Measurements from ENCODE around the gene BRIP1. TPM values are rescaled to one million over a fixed set of nuclear protein-coding genes. Genes with fewer than 3 reads are reported as not detected.

Gene BRIP1
- total and polyA plus RNA-seq, 5 donors: 0.05 to 0.41 (median 0.20) TPM; not detected in 1

DNA sequence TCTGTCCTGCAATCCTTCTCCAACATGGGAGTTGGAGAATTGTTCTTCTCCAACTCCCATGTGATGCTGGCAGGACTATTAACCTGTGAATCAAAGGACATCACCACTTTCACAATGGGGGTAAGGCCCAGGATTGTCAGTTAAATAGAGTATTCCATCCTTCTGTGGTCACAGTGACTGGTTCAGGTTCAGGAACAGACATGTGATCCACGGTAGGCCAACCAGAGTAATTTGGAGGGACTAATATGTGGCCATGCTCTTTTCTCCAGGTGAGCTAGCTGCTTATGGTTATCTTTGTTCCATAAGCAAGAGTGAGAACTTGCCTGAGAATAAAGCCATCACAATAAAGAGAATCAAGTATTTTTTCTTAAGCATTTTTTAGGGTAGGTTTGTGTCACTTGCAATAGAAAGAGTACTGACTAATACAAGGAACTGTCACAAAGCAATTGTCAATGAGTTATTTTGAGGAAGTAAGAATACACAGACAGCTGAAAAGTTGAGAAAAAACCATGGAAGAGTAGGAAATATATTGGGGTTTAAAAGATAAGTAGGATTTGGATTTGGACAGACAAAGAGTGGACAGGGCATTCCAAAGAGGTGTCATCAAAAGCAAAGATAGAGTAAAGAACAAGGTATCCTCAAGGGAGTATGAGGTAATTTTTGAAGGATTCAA is 63.4 kb downstream of the BRIP1 start:
- ATAC-seq: no peak
- DNase-seq: no peak
- Histone ChIP-seq H3K9me3 (ENCODE audit: control insufficient read depth, low read length) (no peaks in the 10 kb centered on the region), H3K4me3 (ENCODE audit: low read length) (no peak overlapping the region), H3K27me3 (ENCODE audit: control insufficient read depth, insufficient read depth) (no peaks in the 10 kb centered on the region), H3K27ac (ENCODE audit: low read length) (no peak overlapping the region), H3K4me1 (ENCODE audit: control insufficient read depth, insufficient read depth, low read length) (no peaks in the 10 kb centered on the region)
- whole genome bisulfite sequencing: 98% methylated on average over 1 of the region's 1 CpG
- intact Hi-C loops (cut with DNase I): no loop called here

DNA sequence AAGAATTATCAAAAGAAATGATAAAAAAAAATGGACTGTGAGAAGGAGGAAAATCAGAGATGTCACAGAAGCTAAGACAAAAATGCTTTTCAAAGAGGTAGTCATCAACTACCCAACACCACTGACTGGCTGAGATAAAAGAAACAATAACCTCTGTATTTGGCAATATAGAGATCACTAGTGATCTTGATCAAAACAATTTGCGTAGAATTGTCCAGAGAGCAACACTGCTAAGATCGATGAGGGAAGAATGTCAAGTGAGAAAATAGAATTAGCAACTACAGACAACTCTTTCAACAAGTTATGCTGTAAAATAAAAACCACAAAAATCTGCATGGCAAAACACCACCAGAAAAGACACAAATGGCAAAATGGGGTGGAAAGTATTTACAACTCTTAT is 66.0 kb downstream of the BRIP1 start:
- H3K4me3 ChIP-seq (ENCODE audit: low read length): no peak overlapping the region
- H3K27me3 ChIP-seq (ENCODE audit: control insufficient read depth, insufficient read depth): no peaks in the 10 kb centered on the region
- intact Hi-C loops (cut with DNase I): no loop called here
- no peak for ATAC-seq
- no peak for DNase-seq
- H3K9me3 ChIP-seq (ENCODE audit: control insufficient read depth, low read length): no peaks in the 10 kb centered on the region
- H3K4me1 ChIP-seq (ENCODE audit: control insufficient read depth, insufficient read depth, low read length): no peaks in the 10 kb centered on the region
- 94% methylated on average over 2 of the region's 2 CpGs for WGBS
- H3K27ac ChIP-seq (ENCODE audit: low read length): no peak overlapping the region

DNA sequence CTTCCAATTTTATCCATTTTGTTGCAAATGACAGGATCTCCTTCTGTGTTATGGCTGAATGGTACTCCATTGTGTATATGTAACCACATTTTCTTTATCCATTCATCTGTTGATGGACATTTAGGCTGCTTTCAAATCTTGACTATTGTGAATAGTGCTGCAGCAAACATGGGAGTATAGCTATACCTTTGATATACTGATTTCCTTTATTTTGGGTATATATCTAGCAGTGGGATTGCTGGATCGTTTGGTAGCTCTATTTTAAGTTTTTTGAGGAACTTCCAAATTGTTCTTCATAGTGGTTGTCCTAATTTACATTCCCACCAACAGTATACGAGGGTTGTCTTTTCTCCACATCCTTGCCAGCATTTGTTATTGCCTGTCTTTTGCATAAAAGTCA is 67.8 kb downstream of the BRIP1 start:
- Histone ChIP-seq H3K4me1 (ENCODE audit: control insufficient read depth, insufficient read depth, low read length) (no peaks in the 10 kb centered on the region), H3K4me3 (ENCODE audit: low read length) (no peak overlapping the region), H3K27ac (ENCODE audit: low read length) (no peak overlapping the region), H3K9me3 (ENCODE audit: control insufficient read depth, low read length) (no peaks in the 10 kb centered on the region), H3K27me3 (ENCODE audit: control insufficient read depth, insufficient read depth) (no peaks in the 10 kb centered on the region)
- DNase-seq (no peak), ATAC-seq (no peak)
- intact Hi-C loops (cut with DNase I): no loop called here
- 90% methylated on average over 2 of the region's 2 CpGs for WGBS

DNA sequence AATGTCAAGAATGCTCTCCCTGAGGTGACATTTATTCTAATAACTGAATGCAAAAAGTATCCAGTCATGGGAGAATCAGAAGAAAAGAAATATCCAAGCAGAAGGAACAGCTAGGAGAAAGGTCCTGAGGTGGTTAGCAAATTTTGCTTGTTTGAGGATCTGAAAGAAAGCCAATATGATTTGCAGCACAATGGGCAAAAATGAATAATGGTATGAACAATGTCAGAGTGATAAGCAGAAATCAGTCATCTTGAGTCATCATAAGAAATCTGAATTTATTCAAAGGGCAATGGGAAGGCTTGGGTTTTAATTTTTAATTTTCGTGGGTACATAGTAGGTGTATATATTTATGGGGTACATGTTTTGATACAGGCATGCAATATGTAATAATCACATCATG is 68.5 kb downstream of the BRIP1 start:
- ATAC-seq: no peak
- no peak for DNase-seq
- no peak overlapping the region for H3K27ac ChIP-seq (ENCODE audit: low read length)
- intact Hi-C loops (cut with DNase I): no loop called here
- no peaks in the 10 kb centered on the region for H3K27me3 ChIP-seq (ENCODE audit: control insufficient read depth, insufficient read depth)
- H3K4me1 ChIP-seq (ENCODE audit: control insufficient read depth, insufficient read depth, low read length): no peaks in the 10 kb centered on the region
- 94% methylated on average over 1 of the region's 1 CpG for WGBS
- no peaks in the 10 kb centered on the region for H3K9me3 ChIP-seq (ENCODE audit: control insufficient read depth, low read length)
- H3K4me3 ChIP-seq (ENCODE audit: low read length): no peak overlapping the region

DNA sequence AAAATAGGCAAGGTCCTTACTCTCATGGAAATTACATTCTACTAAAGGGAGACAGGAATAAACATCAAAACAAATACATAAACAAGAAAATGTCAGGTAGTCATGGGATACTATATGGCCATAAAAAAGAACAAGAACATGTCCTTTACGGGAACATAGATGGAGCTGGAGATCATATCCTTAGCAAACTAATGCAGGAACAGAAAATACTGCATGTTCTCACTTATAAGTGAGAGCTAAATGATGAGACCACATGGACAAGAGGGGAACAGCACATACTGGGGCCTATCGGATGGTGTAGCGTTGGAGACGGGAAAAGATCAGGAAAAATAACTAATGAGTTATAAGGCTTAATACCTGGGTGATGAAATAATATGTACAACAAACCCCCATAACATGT is 69.1 kb downstream of the BRIP1 start:
- no peak for ATAC-seq
- Histone ChIP-seq H3K9me3 (ENCODE audit: control insufficient read depth, low read length) (no peaks in the 10 kb centered on the region), H3K27me3 (ENCODE audit: control insufficient read depth, insufficient read depth) (no peaks in the 10 kb centered on the region), H3K4me1 (ENCODE audit: control insufficient read depth, insufficient read depth, low read length) (no peaks in the 10 kb centered on the region), H3K27ac (ENCODE audit: low read length) (no peak overlapping the region), H3K4me3 (ENCODE audit: low read length) (no peak overlapping the region)
- intact Hi-C loops (cut with DNase I): no loop called here
- 96% methylated on average over 4 of the region's 4 CpGs for WGBS
- DNase-seq: no peak

DNA sequence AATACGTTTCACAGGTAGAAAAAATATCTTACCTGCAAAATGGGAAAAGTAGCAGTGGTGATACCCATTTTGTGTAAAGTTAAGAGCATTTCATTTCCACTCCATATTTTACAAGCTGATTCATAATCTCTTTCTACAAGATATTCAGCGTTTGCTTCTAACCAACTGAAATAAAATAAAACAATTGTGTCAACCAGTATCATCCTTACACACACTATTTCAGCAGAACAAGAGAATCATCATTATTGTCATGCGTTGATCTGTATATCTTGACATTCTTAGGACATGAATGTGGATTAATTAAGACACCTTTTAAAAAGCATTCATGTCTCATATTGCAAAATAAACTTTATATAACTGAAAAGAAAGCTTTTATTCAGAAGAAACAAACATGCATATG is 69.8 kb downstream of the BRIP1 start:
- intact Hi-C loops (cut with DNase I): no loop called here
- Histone ChIP-seq H3K9me3 (ENCODE audit: control insufficient read depth, low read length) (no peaks in the 10 kb centered on the region), H3K27ac (ENCODE audit: low read length) (no peak overlapping the region), H3K4me1 (ENCODE audit: control insufficient read depth, insufficient read depth, low read length) (no peaks in the 10 kb centered on the region), H3K27me3 (ENCODE audit: control insufficient read depth, insufficient read depth) (no peaks in the 10 kb centered on the region), H3K4me3 (ENCODE audit: low read length) (no peak overlapping the region)
- ATAC-seq: no peak
- WGBS: 95% methylated on average over 3 of the region's 3 CpGs
- DNase-seq: no peak

DNA sequence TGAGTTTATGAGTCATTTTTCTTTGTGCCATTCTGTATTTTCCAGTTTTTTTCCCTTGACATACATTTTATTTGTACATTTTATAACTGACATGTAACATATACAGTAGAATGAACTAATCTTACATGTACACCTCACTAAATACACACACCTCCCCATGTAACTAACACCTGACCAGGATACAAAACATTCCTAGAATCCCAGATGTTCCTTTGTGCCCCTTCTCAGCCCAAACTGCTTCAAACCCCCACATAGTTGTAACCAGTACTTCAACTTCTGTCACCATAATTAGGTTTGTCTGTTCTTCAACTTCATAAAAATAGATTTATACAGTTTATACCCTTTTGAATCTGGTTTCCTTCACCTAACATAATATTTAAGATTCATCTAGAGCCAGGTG is 73.5 kb downstream of the BRIP1 start:
- Histone ChIP-seq H3K27ac (ENCODE audit: low read length) (no peak overlapping the region), H3K9me3 (ENCODE audit: control insufficient read depth, low read length) (no peaks in the 10 kb centered on the region), H3K4me3 (ENCODE audit: low read length) (no peak overlapping the region), H3K27me3 (ENCODE audit: control insufficient read depth, insufficient read depth) (no peaks in the 10 kb centered on the region), H3K4me1 (ENCODE audit: control insufficient read depth, insufficient read depth, low read length) (no peaks in the 10 kb centered on the region)
- DNase-seq (no peak), ATAC-seq (no peak)
- intact Hi-C loops (cut with DNase I): no loop called here

DNA sequence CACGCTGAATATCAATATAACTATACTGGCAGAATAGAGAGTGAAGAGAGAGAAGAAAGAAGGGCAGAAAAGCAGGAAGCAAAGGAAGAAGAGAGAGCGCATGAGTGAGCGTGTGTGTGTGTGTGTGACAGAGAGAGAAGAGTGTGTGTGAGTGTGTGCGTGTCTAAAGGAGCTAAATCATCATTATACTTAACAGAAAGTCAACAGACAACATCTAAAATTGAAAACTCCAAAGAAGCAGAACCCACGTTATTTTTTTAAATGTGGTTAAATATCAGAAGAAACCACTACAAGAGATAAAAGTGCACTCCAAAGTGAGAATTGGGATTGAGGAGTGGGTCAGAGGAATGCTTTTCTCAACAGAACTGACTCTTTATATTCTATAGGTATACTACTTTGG is 77.2 kb downstream of the BRIP1 start:
- no peak for ATAC-seq
- DNase-seq: no peak
- no peaks in the 10 kb centered on the region for H3K9me3 ChIP-seq (ENCODE audit: control insufficient read depth, low read length)
- WGBS: 93% methylated on average over 5 of the region's 5 CpGs
- H3K27me3 ChIP-seq (ENCODE audit: control insufficient read depth, insufficient read depth): no peaks in the 10 kb centered on the region
- H3K4me1 ChIP-seq (ENCODE audit: control insufficient read depth, insufficient read depth, low read length): no peaks in the 10 kb centered on the region
- H3K4me3 ChIP-seq (ENCODE audit: low read length): no peak overlapping the region
- H3K27ac ChIP-seq (ENCODE audit: low read length): no peak overlapping the region
- intact Hi-C loops (cut with DNase I): no loop called here

DNA sequence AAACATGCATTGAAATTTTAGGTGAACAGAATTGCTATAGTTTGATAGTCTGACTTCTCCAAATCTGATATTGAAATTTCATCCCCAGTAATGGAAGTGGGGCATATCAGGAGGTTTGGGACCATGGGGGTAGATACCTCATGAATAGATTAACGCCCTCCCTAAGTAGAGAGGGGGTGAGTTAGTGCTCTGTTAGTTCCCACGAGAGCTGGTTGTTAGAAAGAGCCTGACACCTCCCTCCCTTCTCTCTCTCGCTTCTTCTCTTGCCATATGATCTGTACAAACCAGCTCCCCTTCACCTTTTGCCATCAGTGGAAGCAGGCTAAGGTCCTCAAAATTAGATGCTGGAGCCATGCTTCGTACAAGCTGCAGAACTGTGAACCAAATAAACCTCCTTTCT is 78.8 kb downstream of the BRIP1 start:
- Histone ChIP-seq H3K27ac (ENCODE audit: low read length) (no peak overlapping the region), H3K4me1 (ENCODE audit: control insufficient read depth, insufficient read depth, low read length) (no peaks in the 10 kb centered on the region), H3K27me3 (ENCODE audit: control insufficient read depth, insufficient read depth) (no peaks in the 10 kb centered on the region), H3K9me3 (ENCODE audit: control insufficient read depth, low read length) (no peaks in the 10 kb centered on the region), H3K4me3 (ENCODE audit: low read length) (no peak overlapping the region)
- DNase-seq: no peak
- intact Hi-C loops (cut with DNase I): no loop called here
- no peak for ATAC-seq
- WGBS: 94% methylated on average over 4 of the region's 4 CpGs

DNA sequence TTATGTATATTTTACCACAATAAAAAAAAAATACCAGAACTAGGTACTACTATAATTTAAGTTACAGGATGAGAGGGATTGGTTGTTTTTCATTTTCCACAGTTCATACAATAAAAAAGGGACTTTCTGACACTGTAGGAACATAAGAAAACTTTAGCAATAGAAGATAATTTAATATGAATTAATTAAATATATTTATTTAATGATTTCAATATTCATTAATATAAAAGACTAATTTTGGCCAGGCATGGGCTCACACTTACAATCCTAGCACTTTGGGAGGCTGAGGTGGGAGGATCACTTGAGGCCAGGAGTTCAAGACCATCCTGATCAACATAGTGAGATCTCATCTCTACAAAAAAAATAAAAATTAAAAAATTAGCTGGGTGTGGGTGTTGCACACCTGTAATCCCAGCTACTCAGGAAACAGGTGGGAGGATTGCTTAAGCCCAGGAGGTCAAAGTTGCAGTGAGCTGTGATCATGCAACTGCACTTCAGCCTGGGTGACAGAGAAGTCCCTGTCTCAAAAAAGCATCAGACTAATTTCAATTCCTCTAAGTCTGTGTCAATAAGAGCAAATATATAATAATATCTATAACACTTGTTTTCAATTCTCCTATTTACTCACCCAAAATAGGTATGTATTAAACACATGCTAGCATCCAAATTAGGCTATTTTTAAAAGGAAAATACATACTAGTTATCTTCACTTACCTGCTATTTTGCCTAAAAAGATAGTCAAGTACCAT is 79.6 kb downstream of the BRIP1 start:
- no peak for ATAC-seq
- Histone ChIP-seq H3K4me1 (ENCODE audit: control insufficient read depth, insufficient read depth, low read length) (no peaks in the 10 kb centered on the region), H3K4me3 (ENCODE audit: low read length) (no peak overlapping the region), H3K27me3 (ENCODE audit: control insufficient read depth, insufficient read depth) (no peaks in the 10 kb centered on the region), H3K27ac (ENCODE audit: low read length) (no peak overlapping the region), H3K9me3 (ENCODE audit: control insufficient read depth, low read length) (no peaks in the 10 kb centered on the region)
- no peak for DNase-seq
- intact Hi-C loops (cut with DNase I): no loop called here

DNA sequence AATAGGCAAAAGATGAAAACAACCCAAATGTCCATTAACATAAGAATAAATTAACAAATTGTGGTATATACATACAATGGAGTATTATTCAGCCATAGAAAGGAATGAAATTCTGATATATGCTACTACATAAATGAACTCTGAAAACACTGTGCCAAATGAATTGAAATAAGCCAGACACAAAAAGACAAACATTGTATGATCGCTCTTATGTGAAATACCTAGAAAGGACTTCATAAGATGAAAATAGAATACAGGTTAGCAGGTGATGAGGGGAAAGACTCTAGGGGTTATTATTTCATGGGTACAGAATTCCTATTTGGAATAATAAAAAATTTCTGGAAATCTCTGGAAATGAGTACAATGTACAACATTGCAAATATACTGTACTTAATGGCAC is 80.2 kb downstream of the BRIP1 start:
- no peaks in the 10 kb centered on the region for H3K4me1 ChIP-seq (ENCODE audit: control insufficient read depth, insufficient read depth, low read length)
- no peak for ATAC-seq
- H3K27me3 ChIP-seq (ENCODE audit: control insufficient read depth, insufficient read depth): no peaks in the 10 kb centered on the region
- H3K27ac ChIP-seq (ENCODE audit: low read length): no peak overlapping the region
- intact Hi-C loops (cut with DNase I): no loop called here
- no peaks in the 10 kb centered on the region for H3K9me3 ChIP-seq (ENCODE audit: control insufficient read depth, low read length)
- 97% methylated on average over 1 of the region's 1 CpG for WGBS
- no peak overlapping the region for H3K4me3 ChIP-seq (ENCODE audit: low read length)
- DNase-seq: no peak

DNA sequence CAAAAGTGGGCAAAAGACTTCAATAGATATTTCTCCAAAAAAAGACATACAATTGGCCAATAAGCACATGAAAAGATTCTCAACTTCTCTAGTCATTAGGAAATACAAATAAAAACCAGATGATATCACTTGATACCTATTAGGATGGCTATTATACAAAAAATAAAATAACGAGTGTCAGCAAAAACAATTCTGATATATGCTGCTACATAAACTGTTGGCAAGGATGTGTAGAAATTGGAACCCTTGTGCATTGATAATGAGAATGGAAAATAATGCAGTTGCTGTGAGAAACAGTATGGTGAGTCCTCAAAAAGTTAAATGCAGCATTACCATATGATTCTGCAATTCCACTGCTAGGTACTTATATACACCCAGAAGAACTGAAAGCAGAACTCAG is 80.6 kb downstream of the BRIP1 start:
- H3K27ac ChIP-seq (ENCODE audit: low read length): no peak overlapping the region
- intact Hi-C loops (cut with DNase I): no loop called here
- no peak overlapping the region for H3K4me3 ChIP-seq (ENCODE audit: low read length)
- 81% methylated on average over 1 of the region's 1 CpG for WGBS
- no peaks in the 10 kb centered on the region for H3K27me3 ChIP-seq (ENCODE audit: control insufficient read depth, insufficient read depth)
- ATAC-seq (no peak), DNase-seq (no peak)
- H3K9me3 ChIP-seq (ENCODE audit: control insufficient read depth, low read length): no peaks in the 10 kb centered on the region
- H3K4me1 ChIP-seq (ENCODE audit: control insufficient read depth, insufficient read depth, low read length): no peaks in the 10 kb centered on the region
